ENCODE results near the gene SNW1. TPM values are rescaled to one million over a fixed set of nuclear protein-coding genes. Genes with fewer than 3 reads are reported as not detected.
"Not testable (repeated sequence)": the region's sequence is repeated elsewhere in the genome, so short reads cannot be mapped to it uniquely, and the experiment has no call there.

The SNW1 gene
- total RNA-seq, 1 donor from 2014 or later: 36.8 TPM

- H3K9me3 ChIP-seq: no peaks in the 10 kb centered on the region
- no peak for DNase-seq (ENCODE audit: extremely low spot score in 2 of 2)
- intact Hi-C loops (cut with DNase I): no loop called here
- no peaks in the 10 kb centered on the region for H3K27me3 ChIP-seq
- H3K27ac ChIP-seq: peak overlapping the region; percentile 83
- TF ChIP-seq POLR2AphosphoS5 (IDR thresholded peaks at IDR 0.05; ENCODE audit: insufficient read depth in 1 of 2, low read depth in 1 of 2): no peak
- peaks cover 5% of the 10 kb centered on the region for H3K4me1 ChIP-seq
- H3K4me3 ChIP-seq: peak overlapping the region; percentile 66 to 77
- no peaks in the 10 kb centered on the region for H3K36me3 ChIP-seq
Measured at GRCh38 chr14:77800814-77801213, 39.9 kb upstream of the SNW1 start.

DNA sequence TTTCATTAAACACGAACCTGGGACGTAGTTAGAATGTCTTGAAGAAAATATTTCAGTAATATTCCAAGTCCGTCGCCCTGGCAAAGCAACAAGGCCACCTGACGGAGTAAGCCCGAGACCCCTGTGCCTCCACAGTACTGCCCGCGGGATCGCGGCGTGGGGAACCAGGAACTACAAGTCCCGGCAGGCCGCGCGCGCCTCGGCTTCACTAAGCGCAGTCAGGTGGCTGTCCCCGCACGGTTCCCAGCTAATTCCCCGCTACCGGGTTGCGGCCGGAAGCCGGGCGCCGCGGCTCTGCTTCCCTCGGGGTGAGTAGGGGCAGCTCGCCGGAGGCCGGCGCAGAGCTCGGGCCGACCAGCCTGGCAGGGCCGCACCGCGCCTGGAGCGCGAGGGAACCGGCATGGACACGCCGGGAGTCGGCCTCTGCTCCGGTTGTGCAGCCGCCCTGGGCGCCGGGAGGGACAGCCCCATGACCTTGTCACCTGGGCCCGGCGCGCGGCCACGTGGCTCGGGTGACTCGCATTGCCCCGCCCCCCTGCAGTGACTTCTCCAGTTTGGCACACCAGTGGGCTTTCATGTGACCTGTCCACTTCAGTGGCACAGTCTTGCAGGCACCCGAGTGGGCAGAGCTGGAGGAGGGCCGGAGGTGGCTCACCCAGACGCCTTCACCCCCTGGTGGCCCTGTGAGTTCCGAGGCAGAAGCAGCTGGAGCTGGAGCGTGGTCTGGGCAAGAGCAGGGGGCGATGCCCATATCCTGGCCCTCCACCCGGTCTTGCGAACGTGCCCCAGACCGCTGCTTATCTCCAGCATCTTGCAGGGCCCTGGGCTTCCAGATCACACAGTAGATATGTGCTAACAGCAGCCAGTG is 39.1 kb upstream of the SNW1 start, which contains the start of gene ADCK1:
TSS of gene ADCK1 (plus strand) at position 247 of the 868 bp plus-strand sequence. CDS start 18,870 bp downstream, outside the sequence.
- no peaks in the 10 kb centered on the region for H3K27me3 ChIP-seq
- intact Hi-C loops (cut with DNase I): no loop called here
- no peaks in the 10 kb centered on the region for H3K9me3 ChIP-seq
- peaks cover 5% of the 10 kb centered on the region for H3K4me1 ChIP-seq
- TF ChIP-seq, protein P1, sequence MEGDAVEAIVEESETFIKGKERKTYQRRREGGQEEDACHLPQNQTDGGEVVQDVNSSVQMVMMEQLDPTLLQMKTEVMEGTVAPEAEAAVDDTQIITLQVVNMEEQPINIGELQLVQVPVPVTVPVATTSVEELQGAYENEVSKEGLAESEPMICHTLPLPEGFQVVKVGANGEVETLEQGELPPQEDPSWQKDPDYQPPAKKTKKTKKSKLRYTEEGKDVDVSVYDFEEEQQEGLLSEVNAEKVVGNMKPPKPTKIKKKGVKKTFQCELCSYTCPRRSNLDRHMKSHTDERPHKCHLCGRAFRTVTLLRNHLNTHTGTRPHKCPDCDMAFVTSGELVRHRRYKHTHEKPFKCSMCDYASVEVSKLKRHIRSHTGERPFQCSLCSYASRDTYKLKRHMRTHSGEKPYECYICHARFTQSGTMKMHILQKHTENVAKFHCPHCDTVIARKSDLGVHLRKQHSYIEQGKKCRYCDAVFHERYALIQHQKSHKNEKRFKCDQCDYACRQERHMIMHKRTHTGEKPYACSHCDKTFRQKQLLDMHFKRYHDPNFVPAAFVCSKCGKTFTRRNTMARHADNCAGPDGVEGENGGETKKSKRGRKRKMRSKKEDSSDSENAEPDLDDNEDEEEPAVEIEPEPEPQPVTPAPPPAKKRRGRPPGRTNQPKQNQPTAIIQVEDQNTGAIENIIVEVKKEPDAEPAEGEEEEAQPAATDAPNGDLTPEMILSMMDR (IDR thresholded peaks at IDR 0.05): peak in 1 of 3 experiments; percentile 24
- TF ChIP-seq POLR2A (IDR thresholded peaks at IDR 0.05) (peak in 1 of 2 donors; percentile 2), POLR2AphosphoS5 (IDR thresholded peaks at IDR 0.05; ENCODE audit: insufficient read depth in 1 of 2, low read depth in 1 of 2) (peak; percentile 55 to 63)
- DNase-seq (ENCODE audit: extremely low spot score in 2 of 2): peak; percentile 89 to 96
- peak within 1 kb of the TSS; percentile 83 for H3K27ac ChIP-seq
- H3K36me3 ChIP-seq: no peaks in the 10 kb centered on the region
- peak within 1 kb of the TSS; percentile 66 to 77 for H3K4me3 ChIP-seq

- H3K27me3 ChIP-seq; DNase-seq (ENCODE audit: extremely low spot score in 2 of 2); intact Hi-C loops (cut with DNase I); H3K9me3 ChIP-seq; H3K36me3 ChIP-seq; H3K4me1 ChIP-seq: not testable (repeated sequence)
- H3K4me3 ChIP-seq: peak overlapping the region; percentile 66 to 77
- H3K27ac ChIP-seq: peak overlapping the region; percentile 83
Measured at GRCh38 chr14:77799456-77799855, 38.5 kb upstream of the SNW1 start.

DNA sequence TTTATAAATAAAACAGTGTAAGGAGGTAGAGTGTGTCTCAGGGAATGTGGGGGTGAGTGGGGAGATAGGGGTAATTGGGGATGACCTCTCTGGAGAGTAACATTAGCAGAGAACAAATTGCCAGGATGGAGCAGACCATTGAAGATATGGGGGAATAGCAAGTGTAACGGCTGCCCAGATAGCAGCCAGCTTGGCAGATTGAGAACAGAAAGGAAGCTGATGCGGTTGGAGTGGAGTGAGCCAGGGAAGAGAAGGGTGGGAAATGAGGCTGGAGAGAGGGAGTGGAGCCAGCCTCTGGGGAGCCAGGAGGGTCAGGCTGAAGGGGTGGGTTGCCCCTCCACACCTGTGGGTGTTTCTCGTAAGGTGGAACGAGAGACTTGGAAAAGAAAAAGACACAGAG is 33.4 kb upstream of the SNW1 start:
- no peak for DNase-seq (ENCODE audit: extremely low spot score in 2 of 2)
- no peaks in the 10 kb centered on the region for H3K27me3 ChIP-seq
- no peak overlapping the region for H3K4me3 ChIP-seq
- no peaks in the 10 kb centered on the region for H3K4me1 ChIP-seq
- H3K36me3 ChIP-seq: no peaks in the 10 kb centered on the region
- intact Hi-C loops (cut with DNase I): no loop called here
- H3K9me3 ChIP-seq: no peaks in the 10 kb centered on the region
- TF ChIP-seq, protein P1 (IDR thresholded peaks at IDR 0.05): no peak
- TF ChIP-seq POLR2AphosphoS5 (IDR thresholded peaks at IDR 0.05; ENCODE audit: insufficient read depth in 1 of 2, low read depth in 1 of 2) (no peak), POLR2A (IDR thresholded peaks at IDR 0.05) (no peak)
- H3K27ac ChIP-seq: no peak overlapping the region

GRCh38 chr14:77793255-77793654 is 32.3 kb upstream of the SNW1 start:
- H3K4me1 ChIP-seq; H3K4me3 ChIP-seq; H3K27ac ChIP-seq; intact Hi-C loops (cut with DNase I); H3K9me3 ChIP-seq; H3K36me3 ChIP-seq; DNase-seq (ENCODE audit: extremely low spot score in 2 of 2); H3K27me3 ChIP-seq: not testable (repeated sequence)

DNA sequence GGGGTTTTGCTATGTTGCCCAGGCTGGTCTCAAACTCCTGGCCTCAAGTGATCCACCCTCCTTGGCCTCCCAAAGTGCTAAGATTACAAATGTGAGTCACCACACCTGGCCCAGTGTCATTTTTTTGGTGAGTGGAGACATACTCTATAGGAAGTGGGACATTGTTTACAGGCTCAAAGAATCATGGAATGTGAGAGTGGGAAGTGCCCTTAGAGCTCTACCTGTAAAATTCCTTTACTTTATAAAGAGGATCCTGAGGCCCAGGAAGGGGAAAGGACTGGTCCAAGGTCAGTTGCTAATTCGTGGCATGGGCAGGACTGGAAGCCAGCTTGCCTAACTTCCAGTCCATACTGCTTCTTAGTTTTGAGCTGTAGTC is 30.3 kb upstream of the SNW1 start:
- Histone ChIP-seq H3K36me3 (no peaks in the 10 kb centered on the region), H3K27me3 (no peaks in the 10 kb centered on the region), H3K4me1 (no peaks in the 10 kb centered on the region), H3K9me3 (no peaks in the 10 kb centered on the region), H3K27ac (no peak overlapping the region), H3K4me3 (no peak overlapping the region)
- DNase-seq (ENCODE audit: extremely low spot score in 2 of 2): no peak
- no peak for TF ChIP-seq POLR2A (IDR thresholded peaks at IDR 0.05)
- TF ChIP-seq, protein P1 (IDR thresholded peaks at IDR 0.05): no peak
- TF ChIP-seq POLR2AphosphoS5 (IDR thresholded peaks at IDR 0.05; ENCODE audit: insufficient read depth in 1 of 2, low read depth in 1 of 2): no peak
- intact Hi-C loops (cut with DNase I): no loop called here
